Stimulated activated memory B cell treated with anti-CD40 and anti-IgM and Interleukin-4, amounts not matched to agents 10 μg/mL and 1 μg/mL and 100 μg/mL, for 72 hours (primary cell): ENCODE results near the gene MICB.

ENCODE experiments used
- ATAC-seq: fragments of 150-1000 bp; cut with Tn5 transposase; 2 replicates; pipeline ENCODE4 v1.10.0; 2021
- H3K27ac Mint-ChIP-seq: one replicate; pipeline ENCODE4 v1.8.0; 2022; ENCODE audit warnings: mild to moderate bottlenecking, mixed read lengths
- H3K27me3 Mint-ChIP-seq: one replicate; pipeline ENCODE4 v1.8.0; 2022; ENCODE audit warnings: mixed read lengths
- H3K36me3 Mint-ChIP-seq: one replicate; pipeline ENCODE4 v1.8.0; 2022; ENCODE audit warnings: mixed read lengths
- H3K4me1 Mint-ChIP-seq: one replicate; pipeline ENCODE4 v1.8.0; 2022; ENCODE audit warnings: mixed read lengths
- H3K4me3 Mint-ChIP-seq: one replicate; pipeline ENCODE4 v1.8.0; 2022; ENCODE audit warnings: mild to moderate bottlenecking, moderate library complexity, mixed read lengths
- H3K9me3 Mint-ChIP-seq: one replicate; pipeline ENCODE4 v1.8.0; 2022; ENCODE audit warnings: mixed read lengths

The MICB gene

GRCh38 chr6:31556307-31556706 lies 58.4 kb downstream of the MICB start:
- H3K4me1 Mint-ChIP-seq: peaks cover 74% of the 10 kb centered on the region
- no peak overlapping the region for H3K4me3 Mint-ChIP-seq
- H3K36me3 Mint-ChIP-seq: peaks cover 21% of the 10 kb centered on the region
- no peaks in the 10 kb centered on the region for H3K27me3 Mint-ChIP-seq
- no peak overlapping the region for H3K27ac Mint-ChIP-seq
- H3K9me3 Mint-ChIP-seq: no peaks in the 10 kb centered on the region
- ATAC-seq: no peak

- Mint-ChIP-seq H3K27ac (peak overlapping the region; percentile 89), H3K27me3 (no peaks in the 10 kb centered on the region), H3K4me1 (peaks cover 75% of the 10 kb centered on the region), H3K4me3 (peak overlapping the region; percentile 70), H3K9me3 (no peaks in the 10 kb centered on the region), H3K36me3 (peaks cover 18% of the 10 kb centered on the region)
- ATAC-seq: no peak
Measured at GRCh38 chr6:31557443-31558317, 59.7 kb downstream of the MICB start.

GRCh38 chr6:31558318-31558625 lies 60.3 kb downstream of the MICB start:
- Mint-ChIP-seq H3K27ac (peak overlapping the region; percentile 89), H3K36me3 (peaks cover 23% of the 10 kb centered on the region), H3K4me3 (peak overlapping the region; percentile 70), H3K9me3 (no peaks in the 10 kb centered on the region), H3K4me1 (peaks cover 81% of the 10 kb centered on the region), H3K27me3 (no peaks in the 10 kb centered on the region)
- ATAC-seq: no peak

GRCh38 chr6:31558631-31559500 lies 60.9 kb downstream of the MICB start:
- Mint-ChIP-seq H3K4me1 (peaks cover 87% of the 10 kb centered on the region), H3K36me3 (peaks cover 28% of the 10 kb centered on the region)

GRCh38 chr6:31559606-31559957 lies 61.6 kb downstream of the MICB start:
- ATAC-seq: peak; percentile 13
- Mint-ChIP-seq H3K27ac (peak overlapping the region; percentile 89), H3K4me3 (peak overlapping the region; percentile 70), H3K27me3 (no peaks in the 10 kb centered on the region), H3K4me1 (peaks cover 85% of the 10 kb centered on the region), H3K36me3 (peaks cover 32% of the 10 kb centered on the region), H3K9me3 (no peaks in the 10 kb centered on the region)

More at GRCh38 chr6:31558631-31559500, 60.9 kb downstream of the MICB start:
- peak overlapping the region; percentile 89 for H3K27ac Mint-ChIP-seq
- peak; percentile 73 for ATAC-seq
- peak overlapping the region; percentile 70 for H3K4me3 Mint-ChIP-seq
- H3K9me3 Mint-ChIP-seq: no peaks in the 10 kb centered on the region
- H3K27me3 Mint-ChIP-seq: no peaks in the 10 kb centered on the region

GRCh38 chr6:31559958-31560696 lies 62.2 kb downstream of the MICB start:
- H3K4me1 Mint-ChIP-seq: peaks cover 87% of the 10 kb centered on the region
- H3K4me3 Mint-ChIP-seq: peak overlapping the region; percentile 70
- H3K27me3 Mint-ChIP-seq: no peaks in the 10 kb centered on the region
- peak overlapping the region; percentile 89 for H3K27ac Mint-ChIP-seq
- H3K9me3 Mint-ChIP-seq: no peaks in the 10 kb centered on the region
- peaks cover 37% of the 10 kb centered on the region for H3K36me3 Mint-ChIP-seq
- peak; percentile 84 for ATAC-seq

GRCh38 chr6:31560697-31561058 lies 62.7 kb downstream of the MICB start:
- Mint-ChIP-seq H3K27me3 (no peaks in the 10 kb centered on the region), H3K27ac (peak overlapping the region; percentile 89), H3K4me1 (peaks cover 92% of the 10 kb centered on the region), H3K4me3 (peak overlapping the region; percentile 58), H3K36me3 (peaks cover 43% of the 10 kb centered on the region), H3K9me3 (no peaks in the 10 kb centered on the region)
- no peak for ATAC-seq
